GM19193 (cell line): ENCODE measurements around the gene MAP2K4.

Experiments used
- POLR2A ChIP-seq: IDR thresholded peaks from 4 replicates; pipeline ENCODE4 v1.6.1; 2011; ENCODE audit not compliant: insufficient read depth, insufficient read length; ENCODE audit errors: extremely low read depth

MAP2K4 gene

GRCh38 chr17:12057520-12057919 is 36.8 kb downstream of the MAP2K4 start:
- no peak for TF ChIP-seq POLR2A

GRCh38 chr17:12058535-12058934 is 37.9 kb downstream of the MAP2K4 start:
- TF ChIP-seq POLR2A = no peak

GRCh38 chr17:12062249-12062648 is 41.6 kb downstream of the MAP2K4 start:
- no peak for TF ChIP-seq POLR2A

- TF ChIP-seq POLR2A = no peak
These were observed 43.7 kb downstream of the MAP2K4 start for GRCh38 chr17:12064395-12064794.

- TF ChIP-seq POLR2A = no peak
These were observed 46.8 kb downstream of the MAP2K4 start for GRCh38 chr17:12067485-12067884.

- no peak for TF ChIP-seq POLR2A
These were observed 48.3 kb downstream of the MAP2K4 start for GRCh38 chr17:12068946-12069345.

GRCh38 chr17:12070561-12070960 is 49.9 kb downstream of the MAP2K4 start:
- no peak for TF ChIP-seq POLR2A

- no peak for TF ChIP-seq POLR2A
These were observed 53.7 kb downstream of the MAP2K4 start for GRCh38 chr17:12074346-12074745.

- no peak for TF ChIP-seq POLR2A
These were observed 57.1 kb downstream of the MAP2K4 start for GRCh38 chr17:12077773-12078172.

GRCh38 chr17:12078791-12079190 is 58.1 kb downstream of the MAP2K4 start:
- TF ChIP-seq POLR2A = no peak

- TF ChIP-seq POLR2A = no peak
These were observed 61.0 kb downstream of the MAP2K4 start for GRCh38 chr17:12081720-12082119.

GRCh38 chr17:12085076-12085949 is 64.6 kb downstream of the MAP2K4 start:
- no peak for TF ChIP-seq POLR2A

- no peak for TF ChIP-seq POLR2A
These were observed 67.4 kb downstream of the MAP2K4 start for GRCh38 chr17:12088035-12088434.

- no peak for TF ChIP-seq POLR2A
These were observed 69.2 kb downstream of the MAP2K4 start for GRCh38 chr17:12089809-12090384.

- TF ChIP-seq POLR2A = no peak
These were observed 73.7 kb downstream of the MAP2K4 start for GRCh38 chr17:12094336-12094735.

- TF ChIP-seq POLR2A = no peak
These were observed 74.8 kb downstream of the MAP2K4 start for GRCh38 chr17:12095522-12095921.
